GM23338 (cell line): ENCODE measurements around the gene PTPRH. TPM values are rescaled to one million over a fixed set of nuclear protein-coding genes. Genes with fewer than 3 reads are reported as not detected.

ENCODE experiments used
- ATAC-seq: fragments of 200-7000 bp; cut with Tn5 transposase; 3 replicates; pipeline ENCODE4 v1.9.1; 2020
- DNase-seq: peaks from one replicate; pipeline ENCODE4 v3.0.0-alpha.2; 2015; ENCODE audit warnings: low spot score
- H2AFZ ChIP-seq: fragments of 200-600 bp; sonication (generic); 2 replicates; pipeline ENCODE4 v1.8.0; 2016; ENCODE audit warnings: antibody characterized with exemption, mild to moderate bottlenecking, moderate library complexity
- H3F3A ChIP-seq: fragments of 200-600 bp; sonication (generic); replicated peaks from 2 replicates; pipeline ENCODE4 v1.8.0; 2017; ENCODE audit warnings: antibody characterized with exemption, mixed run types, low read depth
- H3K27ac ChIP-seq: fragments of 200-600 bp; sonication (generic); 2 replicates; pipeline ENCODE4 v1.6.1; 2016; ENCODE audit warnings: low read depth
- H3K27me3 ChIP-seq: fragments of 200-600 bp; sonication (generic); 2 replicates; pipeline ENCODE4 v1.8.0; 2016; ENCODE audit warnings: mild to moderate bottlenecking, mixed run types, moderate library complexity; ENCODE audit not compliant: insufficient read depth
- H3K36me3 ChIP-seq: fragments of 200-600 bp; sonication (generic); 2 replicates; pipeline ENCODE4 v1.8.0; 2016; ENCODE audit warnings: mild to moderate bottlenecking; ENCODE audit not compliant: insufficient read depth
- H3K4me1 ChIP-seq: fragments of 200-600 bp; sonication (generic); 2 replicates; pipeline ENCODE4 v1.8.0; 2016; ENCODE audit warnings: mild to moderate bottlenecking, moderate library complexity; ENCODE audit not compliant: insufficient read depth
- H3K4me2 ChIP-seq: fragments of 200-600 bp; sonication (generic); 2 replicates; pipeline ENCODE4 v1.7.1; 2017; ENCODE audit warnings: mixed run types
- H3K4me3 ChIP-seq: fragments of 200-600 bp; sonication (generic); 2 replicates; pipeline ENCODE4 v1.6.1; 2016; ENCODE audit warnings: mixed run types
- H3K79me2 ChIP-seq: fragments of 200-600 bp; sonication (generic); replicated peaks from 2 replicates; pipeline ENCODE4 v1.8.0; 2017; ENCODE audit warnings: mild to moderate bottlenecking; ENCODE audit not compliant: insufficient read depth
- H3K9me2 ChIP-seq: fragments of 200-600 bp; sonication (generic); 2 replicates; pipeline ENCODE4 v1.8.0; 2017; ENCODE audit not compliant: insufficient read depth
- H4K20me1 ChIP-seq: fragments of 200-600 bp; sonication (generic); replicated peaks from 2 replicates; pipeline ENCODE4 v1.8.0; 2017; ENCODE audit warnings: mild to moderate bottlenecking; ENCODE audit not compliant: insufficient read depth
- H3K27ac Mint-ChIP-seq: 2 replicates; pipeline ENCODE4 v1.8.0; 2020; ENCODE audit warnings: inconsistent platforms, mild to moderate bottlenecking, moderate library complexity, mixed read lengths
- H3K27me3 Mint-ChIP-seq: 3 replicates; pipeline ENCODE4 v1.8.0; 2022; ENCODE audit warnings: low read depth, mild to moderate bottlenecking, moderate library complexity, mixed read lengths, inconsistent platforms; ENCODE audit not compliant: insufficient read depth, poor library complexity
- H3K36me3 Mint-ChIP-seq: 3 replicates; pipeline ENCODE4 v1.8.0; 2021; ENCODE audit warnings: low read depth, mild to moderate bottlenecking, inconsistent platforms, moderate library complexity, mixed read lengths
- H3K4me1 Mint-ChIP-seq: 3 replicates; pipeline ENCODE4 v1.8.0; 2020; ENCODE audit warnings: mild to moderate bottlenecking, inconsistent platforms, mixed read lengths
- H3K4me3 Mint-ChIP-seq: 3 replicates; pipeline ENCODE4 v1.8.0; 2021; ENCODE audit warnings: moderate library complexity, mild to moderate bottlenecking, inconsistent platforms, mixed read lengths
- H3K9me3 Mint-ChIP-seq: 3 replicates; pipeline ENCODE4 v1.8.0; 2020; ENCODE audit warnings: moderate library complexity, mild to moderate bottlenecking, inconsistent platforms, mixed read lengths
- CREB1 ChIP-seq: fragments of 250-450 bp; sonication (Bioruptor Pico); IDR thresholded peaks from 2 replicates; pipeline ENCODE4 v1.5.0; 2020; ENCODE audit warnings: low read depth, mild to moderate bottlenecking, moderate library complexity
- ETS1 ChIP-seq: IDR thresholded peaks from 2 replicates; pipeline ENCODE4 v1.6.1; 2016; ENCODE audit warnings: antibody characterized with exemption
- EZH2 ChIP-seq: fragments of 200-600 bp; sonication (generic); IDR thresholded peaks from one replicate; pipeline ENCODE4 v1.8.0; 2017; ENCODE audit warnings: antibody characterized with exemption, mild to moderate bottlenecking, low read depth; ENCODE audit not compliant: unreplicated experiment
- EZH2phosphoT487 ChIP-seq: fragments of 200-600 bp; sonication (generic); IDR thresholded peaks from one replicate; pipeline ENCODE4 v1.8.1; 2018; ENCODE audit warnings: antibody characterized with exemption; ENCODE audit not compliant: unreplicated experiment
- JUNB ChIP-seq: IDR thresholded peaks from one replicate; pipeline ENCODE4 v1.6.1; 2016; ENCODE audit warnings: antibody characterized with exemption; ENCODE audit not compliant: unreplicated experiment
- NANOG ChIP-seq: IDR thresholded peaks from 2 replicates; pipeline ENCODE4 v1.6.1; 2016; ENCODE audit warnings: antibody characterized with exemption, borderline replicate concordance
- POLR2AphosphoS5 ChIP-seq: IDR thresholded peaks from 2 replicates; pipeline ENCODE4 v1.6.1; 2016; ENCODE audit warnings: antibody characterized with exemption, low read depth
- REST ChIP-seq: IDR thresholded peaks from one replicate; pipeline ENCODE4 v1.6.1; 2018; ENCODE audit warnings: antibody characterized with exemption; ENCODE audit not compliant: unreplicated experiment
- STAT1 ChIP-seq: IDR thresholded peaks from one replicate; pipeline ENCODE4 v1.6.1; 2016; ENCODE audit warnings: antibody characterized with exemption; ENCODE audit not compliant: unreplicated experiment
- ZNF462 ChIP-seq: fragments of 250-450 bp; sonication (Bioruptor Pico); IDR thresholded peaks from 2 replicates; pipeline ENCODE4 v1.5.0; 2020; ENCODE audit warnings: mild to moderate bottlenecking, moderate library complexity
- polyA plus RNA-seq: library from polyadenylated mRNA; unstranded; fragments of >200 nt; fragmentation: Nextera tagmentation; extraction: Ambion mirVana; gene quantifications from 2 replicates; pipeline ENCODE4 v1.2.1, GENCODE V29; 2016
- total RNA-seq: library from RNA; depleted of rRNA; stranded (reverse); fragments of >200 nt; shearing (Covaris generic); gene quantifications from 2 replicates; pipeline ENCODE4 v1.2.3, GENCODE V29; 2014

Gene PTPRH
- total and polyA plus RNA-seq, 2 experiments from 2014 or later: 0.16 to 2.1 TPM

- TF ChIP-seq NANOG (no peak), CREB1 (CRISPR knock-in tag) (no peak)
- peak overlapping the region; percentile 36; the same call in 1 of the 2 replicates for H3K4me3 ChIP-seq
- peaks cover 52% of the 10 kb centered on the region for H3K4me1 Mint-ChIP-seq
- no peaks in the 10 kb centered on the region for H3K36me3 ChIP-seq
- peaks cover 51% of the 10 kb centered on the region for H4K20me1 ChIP-seq
- no peaks in the 10 kb centered on the region for H3K27me3 ChIP-seq
- H3K27me3 Mint-ChIP-seq: peaks cover 20% of the 10 kb centered on the region
- peaks cover 5% of the 10 kb centered on the region for H3F3A ChIP-seq
- H3K36me3 Mint-ChIP-seq: no peaks in the 10 kb centered on the region; the same call in 2 of the 3 replicates
- peak overlapping the region; percentile 49; the same call in 1 of the 2 replicates for H3K4me2 ChIP-seq
- peak overlapping the region; percentile 68; the same call in 1 of the 2 replicates for H3K27ac ChIP-seq
- peak overlapping the region; percentile 48 for H3K27ac Mint-ChIP-seq
- peaks cover 86% of the 10 kb centered on the region for H3K79me2 ChIP-seq
- H3K4me1 ChIP-seq: peaks cover 20% of the 10 kb centered on the region
- H2AFZ ChIP-seq: no peak overlapping the region
- peak overlapping the region; percentile 21; the same call in 2 of the 3 replicates for H3K4me3 Mint-ChIP-seq
- H3K9me2 ChIP-seq: no peaks in the 10 kb centered on the region
- ATAC-seq (no peak), DNase-seq (no peak)
- no peaks in the 10 kb centered on the region for H3K9me3 Mint-ChIP-seq
These were observed 45.3 kb upstream of the PTPRH start for GRCh38 chr19:55254625-55254977.

GRCh38 chr19:55253842-55254624 lies 44.7 kb upstream of the PTPRH start:
- Histone ChIP-seq H3K27ac (peak overlapping the region; percentile 68; the same call in 1 of the 2 replicates), H2AFZ (no peak overlapping the region), H4K20me1 (peaks cover 51% of the 10 kb centered on the region), H3F3A (0 out of 2 replicates have a peak, but pooled peaks cover 2% of the 10 kb centered on the region), H3K4me2 (peak overlapping the region; percentile 49; the same call in 1 of the 2 replicates), H3K27me3 (no peaks in the 10 kb centered on the region), H3K36me3 (no peaks in the 10 kb centered on the region), H3K79me2 (peaks cover 92% of the 10 kb centered on the region), H3K4me1 (peaks cover 19% of the 10 kb centered on the region), H3K4me3 (peak overlapping the region; percentile 36; the same call in 1 of the 2 replicates), H3K9me2 (no peaks in the 10 kb centered on the region)
- Mint-ChIP-seq H3K4me1 (peaks cover 49% of the 10 kb centered on the region), H3K27me3 (peaks cover 16% of the 10 kb centered on the region), H3K27ac (peak overlapping the region; percentile 48), H3K36me3 (no peaks in the 10 kb centered on the region; the same call in 2 of the 3 replicates), H3K9me3 (no peaks in the 10 kb centered on the region), H3K4me3 (peak overlapping the region; percentile 21)
- no peak for ATAC-seq
- no peak for TF ChIP-seq CREB1 (CRISPR knock-in tag)
- no peak for TF ChIP-seq EZH2phosphoT487
- no peak for TF ChIP-seq ZNF462 (CRISPR knock-in tag)
- TF ChIP-seq POLR2AphosphoS5: no peak
- no peak for TF ChIP-seq STAT1
- no peak for TF ChIP-seq REST
- no peak for TF ChIP-seq JUNB
- TF ChIP-seq ETS1: no peak
- no peak for TF ChIP-seq EZH2
- DNase-seq: peak; percentile 28
